Kidney capillary endothelial cell (primary cell): Measurements from ENCODE around the gene BOD1L1.

ENCODE experiments used
- DNase-seq: peaks from one replicate; pipeline ENCODE4 v3.0.0-alpha.2; 2018; ENCODE audit warnings: low spot score

Gene BOD1L1

DNA sequence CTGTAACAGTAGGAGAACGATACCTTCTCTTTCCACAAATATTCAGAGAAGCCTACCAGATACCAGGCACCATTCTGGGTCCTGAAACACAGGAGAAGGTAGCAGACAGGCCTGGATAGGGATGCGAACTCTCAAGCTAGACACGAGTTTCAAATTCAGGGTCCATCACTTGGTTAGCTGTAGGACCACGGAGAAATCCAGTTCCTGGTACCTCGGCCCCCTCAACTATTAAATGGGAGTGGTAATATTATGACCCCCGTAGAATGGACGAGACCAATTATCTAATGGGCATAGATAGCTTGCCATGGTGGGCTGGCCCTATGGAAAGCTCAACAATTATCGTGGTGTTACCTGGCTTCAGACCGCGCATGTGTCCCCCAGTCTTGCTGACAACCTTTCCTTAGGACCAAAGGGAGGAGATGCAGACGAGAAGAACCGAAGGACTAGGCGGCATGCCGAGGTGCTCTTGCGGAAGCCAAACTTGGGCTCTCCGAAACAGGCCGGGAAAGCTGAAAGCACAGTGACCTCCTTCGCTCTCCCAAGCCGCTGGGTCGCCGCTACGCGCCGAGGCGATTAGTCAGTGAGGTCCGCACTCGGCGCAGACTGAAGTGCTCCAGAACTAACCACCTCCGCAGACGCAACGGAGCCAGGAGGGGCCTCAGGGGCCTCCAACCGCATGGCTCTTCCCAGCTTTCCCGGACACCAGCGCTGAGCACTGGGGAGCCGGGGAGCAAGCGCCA is 102.9 kb downstream of the BOD1L1 start:
- no peak for DNase-seq

DNA sequence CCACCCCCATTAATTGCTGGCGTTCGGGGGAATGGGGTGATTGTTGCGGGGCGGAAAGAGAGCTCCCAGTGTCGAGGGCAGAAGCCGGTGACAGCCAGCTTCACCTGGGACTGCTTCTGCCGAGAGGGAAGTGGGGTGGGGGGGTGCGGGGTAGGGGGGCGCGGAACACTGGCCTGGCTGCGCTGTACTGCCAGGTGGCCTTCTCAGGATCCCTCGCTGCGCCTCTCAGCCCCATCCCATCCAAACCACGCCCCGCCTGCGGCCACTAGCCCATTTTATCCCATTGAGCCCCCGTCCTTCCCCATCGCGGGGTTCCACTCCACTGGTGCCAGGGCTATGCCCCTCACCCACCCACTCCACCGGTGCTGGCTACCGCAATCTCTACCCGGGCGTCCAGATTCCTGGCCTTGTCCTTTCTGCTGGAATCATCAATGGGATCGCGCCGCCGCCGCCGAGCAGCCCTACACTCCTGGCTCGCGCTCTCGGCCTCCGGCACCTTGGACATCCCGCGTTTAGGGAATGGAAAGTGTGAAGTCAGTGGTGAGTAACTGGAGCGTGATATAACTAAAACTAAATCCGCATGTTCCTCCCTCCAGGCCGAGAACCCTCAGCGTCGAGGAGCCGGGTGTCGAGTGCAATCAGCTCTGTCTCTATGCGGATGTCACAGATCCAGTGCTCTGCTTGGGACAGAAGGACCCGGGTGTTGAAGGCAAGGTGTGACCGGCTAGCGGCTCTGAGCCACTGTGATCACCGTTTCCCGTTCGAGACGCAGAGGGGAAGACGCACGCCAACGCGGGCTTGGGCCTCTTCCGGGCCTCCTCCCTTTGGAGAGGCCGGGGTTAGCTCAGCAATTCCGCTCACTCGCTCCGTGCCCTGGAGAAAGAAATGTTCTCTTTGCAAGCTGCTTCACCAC is 103.7 kb downstream of the BOD1L1 start:
- no peak for DNase-seq

DNA sequence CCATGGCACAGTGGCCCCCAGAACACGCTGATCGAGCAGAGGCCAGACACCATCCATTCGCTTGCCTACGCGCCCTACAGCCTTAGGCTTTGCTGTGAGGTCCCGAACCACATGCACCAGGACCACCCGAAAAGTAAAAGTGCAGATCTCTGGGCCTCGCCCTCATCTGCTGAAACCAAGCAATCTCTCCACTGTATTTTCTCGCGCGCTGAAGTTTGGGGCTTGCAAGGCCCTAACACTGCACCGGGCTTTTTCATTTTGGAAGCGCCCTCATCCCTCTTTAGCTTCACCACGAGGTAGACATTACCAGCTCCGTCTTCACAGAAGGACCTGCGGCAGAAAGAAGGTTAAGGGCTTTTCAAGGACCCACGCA is 104.4 kb downstream of the BOD1L1 start:
- no peak for DNase-seq

DNA sequence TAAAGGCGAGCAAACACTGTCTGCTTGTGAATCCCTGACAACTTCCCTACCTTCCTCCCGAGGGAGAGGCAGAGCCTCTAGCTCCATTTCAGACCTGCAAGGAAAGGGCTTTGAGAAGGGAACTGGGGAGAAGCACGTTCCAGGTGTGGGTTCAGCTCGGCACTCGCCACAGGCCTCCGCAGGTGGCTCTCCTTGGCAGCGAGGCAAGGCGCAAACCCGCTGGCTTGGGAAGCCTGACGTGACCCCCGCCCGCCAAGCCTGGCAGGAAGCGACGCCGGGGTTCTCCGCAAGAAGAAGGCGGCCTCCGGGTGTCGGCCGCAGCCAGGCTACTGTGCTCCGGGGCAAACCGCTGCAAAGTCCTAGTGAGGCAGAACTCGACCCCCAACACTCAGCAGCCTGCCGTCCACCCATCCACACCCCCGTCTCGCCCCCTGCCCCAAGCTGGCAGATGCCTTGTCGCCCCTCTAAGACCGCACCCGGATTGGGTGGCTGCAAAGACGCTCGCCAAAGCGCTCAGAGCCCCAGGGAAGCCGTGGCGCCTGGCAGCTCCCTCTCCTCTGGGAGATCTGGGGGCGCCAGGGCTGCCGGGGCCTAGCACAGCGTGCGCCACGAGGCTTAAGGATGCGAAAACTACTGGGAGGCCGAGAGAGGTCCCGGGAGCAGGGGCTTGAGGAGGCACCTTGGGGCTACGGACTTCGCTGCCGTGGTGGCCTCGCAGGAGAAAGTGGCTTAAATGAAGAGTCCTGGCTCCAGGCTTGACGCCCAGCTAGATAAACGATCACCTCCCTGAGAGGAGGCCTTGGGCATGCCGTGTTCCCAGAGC is 105.0 kb downstream of the BOD1L1 start:
- DNase-seq: no peak

DNA sequence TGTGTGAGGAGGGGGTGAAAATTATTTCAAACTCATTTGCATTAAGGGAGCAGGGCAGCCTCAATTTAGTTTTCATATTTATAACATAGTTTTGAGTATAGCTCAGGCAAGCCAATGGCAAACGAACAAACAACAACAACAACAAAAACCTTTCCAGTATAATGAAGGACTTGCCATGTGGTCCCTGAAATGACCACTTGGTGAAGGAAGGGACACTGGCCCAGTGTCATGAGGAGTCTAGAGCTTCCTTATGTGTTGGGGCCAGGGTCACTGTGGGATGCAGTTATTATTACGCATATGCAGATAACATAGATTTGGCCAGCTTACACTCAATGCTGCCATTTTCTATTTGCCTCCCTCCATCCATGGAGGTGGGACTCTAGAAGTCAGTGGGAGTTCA is 106.5 kb downstream of the BOD1L1 start:
- no peak for DNase-seq
